ENCODE results near the gene NIM1K.
"Not testable (repeated sequence)": the region's sequence is repeated elsewhere in the genome, so short reads cannot be mapped to it uniquely, and the experiment has no call there.

The NIM1K gene

DNA sequence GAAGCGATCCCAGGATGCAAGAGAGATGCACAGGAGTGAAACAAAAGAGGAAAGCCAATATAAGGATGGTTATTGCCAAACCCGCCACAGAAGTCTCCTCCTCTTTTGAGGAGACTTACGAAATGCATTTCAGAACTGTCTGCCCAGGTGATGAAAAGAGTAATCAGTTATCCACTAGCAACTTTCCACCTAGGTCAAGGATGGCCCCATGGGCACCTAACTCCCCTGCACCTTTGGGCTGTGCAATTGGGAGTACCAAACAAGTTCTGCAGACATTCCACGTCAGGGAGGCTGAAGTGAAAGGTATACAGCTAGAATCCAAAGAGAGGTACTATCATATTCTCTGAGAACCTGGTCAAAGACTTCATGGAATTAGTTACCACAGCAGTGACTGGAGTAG, 95.5 kb downstream of the NIM1K start:
- no peak for DNase-seq

DNA sequence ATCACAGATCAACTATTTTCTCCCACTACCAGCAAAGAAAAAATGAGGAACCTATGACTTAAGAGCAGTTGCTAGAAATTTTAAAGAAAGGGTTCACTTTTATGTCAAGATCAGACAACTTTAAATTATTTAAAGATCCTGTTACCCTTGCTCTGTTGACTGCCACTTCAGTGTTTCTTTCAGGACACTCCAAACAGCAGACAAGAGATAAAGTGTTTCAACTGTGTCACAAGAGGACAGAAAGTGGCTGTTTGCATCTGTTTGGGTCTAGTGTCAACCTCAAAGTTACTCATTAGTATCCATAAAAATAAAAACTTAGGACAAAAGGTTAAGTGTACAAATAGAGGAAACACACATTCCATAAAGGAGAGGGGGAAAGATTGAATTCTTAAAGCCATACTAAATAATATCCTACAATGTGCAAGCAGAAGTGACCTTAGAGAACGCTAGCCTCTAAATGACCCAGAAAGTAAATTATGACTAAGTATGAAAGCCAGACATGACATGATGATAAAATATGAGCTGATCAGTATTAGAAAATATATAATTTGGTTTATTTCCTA, 96.3 kb downstream of the NIM1K start:
- DNase-seq = no peak

DNA sequence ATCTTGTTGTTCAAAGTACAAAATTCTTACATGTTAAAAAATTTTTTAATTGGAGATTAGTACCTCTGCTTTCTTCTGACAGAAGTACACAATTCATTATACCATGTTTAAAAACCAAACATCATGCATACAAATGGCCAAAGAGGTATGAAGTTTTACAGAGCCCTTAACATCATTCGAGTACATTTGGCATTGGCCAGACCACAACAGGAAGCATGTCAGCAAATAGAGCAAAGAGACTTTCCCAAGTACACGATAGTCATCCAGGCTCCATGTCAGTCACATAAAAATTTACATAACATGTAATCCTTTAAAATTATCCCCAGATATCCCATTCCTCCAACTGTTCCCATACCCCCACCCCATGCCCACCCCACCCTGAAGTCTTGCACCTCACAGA, 98.7 kb downstream of the NIM1K start:
- no peak for DNase-seq

GRCh38 chr5:43294226-43294625, 102.2 kb downstream of the NIM1K start:
- no peak for DNase-seq

DNA sequence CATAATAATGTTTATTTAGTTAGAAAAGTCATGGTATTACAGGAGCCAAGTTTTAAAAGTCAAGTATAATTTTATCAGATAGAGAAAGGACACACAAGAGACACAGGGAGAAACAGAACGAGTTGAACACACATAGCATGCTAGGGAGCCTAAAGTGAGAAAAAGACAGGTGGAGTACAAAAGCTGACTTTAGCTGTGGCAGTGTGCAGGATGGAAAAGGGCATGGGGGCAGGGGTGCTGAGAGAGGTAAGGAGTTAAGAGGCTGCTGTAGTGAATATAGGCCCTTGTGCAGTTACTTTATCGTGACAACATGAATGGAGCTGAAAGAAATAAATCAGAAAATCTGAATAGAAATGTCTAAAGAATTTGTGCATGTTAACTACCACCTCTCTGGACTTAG, 103.2 kb downstream of the NIM1K start:
- no peak for DNase-seq

DNA sequence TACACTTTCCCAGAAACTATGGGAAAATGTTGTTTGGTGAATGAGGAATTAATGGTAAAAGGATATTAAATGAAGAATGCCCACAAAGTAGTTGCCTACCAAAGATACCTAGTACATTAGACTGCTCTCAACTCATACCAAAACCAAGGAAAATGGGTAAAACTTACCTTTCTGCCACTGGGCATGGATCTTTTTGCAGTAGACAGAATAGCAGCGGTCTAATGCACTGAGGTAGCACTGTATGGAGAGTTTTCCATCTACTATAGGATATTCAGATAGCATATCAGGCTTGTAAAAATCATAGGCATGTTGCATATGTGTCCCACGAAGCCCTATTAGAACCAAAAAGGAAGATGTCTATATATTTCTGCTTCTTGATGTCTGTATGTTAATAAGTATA, 104.8 kb downstream of the NIM1K start:
- no peak for DNase-seq

DNA sequence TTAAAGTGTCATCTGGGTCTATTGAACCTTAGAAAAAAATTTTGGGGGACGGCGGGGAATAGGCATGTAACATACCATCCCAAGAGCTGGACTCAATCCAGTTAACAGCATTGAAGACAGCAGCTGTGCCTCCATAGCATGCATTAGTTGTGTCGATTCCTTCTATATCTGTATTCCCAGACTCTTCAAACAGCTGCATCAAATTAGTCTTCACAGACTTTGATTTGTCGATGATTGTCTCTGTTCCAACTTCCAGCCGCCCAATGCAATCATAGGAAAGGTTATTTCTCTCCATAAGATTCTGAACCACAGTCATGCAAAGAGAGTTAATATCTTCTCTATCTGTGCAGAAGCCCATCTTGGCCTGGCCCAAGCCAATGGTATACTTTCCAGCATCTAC, 106.4 kb downstream of the NIM1K start:
- no peak for DNase-seq

DNA sequence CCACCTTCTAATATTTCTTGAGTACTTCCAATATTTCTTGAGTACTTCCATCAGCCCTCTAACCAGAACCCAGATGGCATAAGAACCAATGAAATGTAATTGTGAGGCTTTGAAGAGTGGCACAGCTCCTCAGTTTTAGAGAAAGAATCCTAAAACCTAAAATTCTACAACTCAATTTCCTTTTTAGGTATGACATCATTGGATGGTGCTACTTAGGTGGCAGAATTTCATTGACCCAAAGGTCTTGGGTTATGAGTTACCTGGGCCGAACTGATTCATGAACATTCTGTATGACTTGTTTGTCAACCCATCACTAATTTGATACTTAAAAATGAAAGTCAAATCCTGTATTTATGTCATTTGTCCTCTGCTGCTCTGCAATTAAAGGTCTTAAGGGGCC, 108.1 kb downstream of the NIM1K start:
- no peak for DNase-seq

- peak; percentile 39 for DNase-seq
Observed at GRCh38 chr5:43301653-43302091, 109.6 kb downstream of the NIM1K start.

- DNase-seq = no peak
Observed at GRCh38 chr5:43302481-43302880, 110.5 kb downstream of the NIM1K start.

DNA sequence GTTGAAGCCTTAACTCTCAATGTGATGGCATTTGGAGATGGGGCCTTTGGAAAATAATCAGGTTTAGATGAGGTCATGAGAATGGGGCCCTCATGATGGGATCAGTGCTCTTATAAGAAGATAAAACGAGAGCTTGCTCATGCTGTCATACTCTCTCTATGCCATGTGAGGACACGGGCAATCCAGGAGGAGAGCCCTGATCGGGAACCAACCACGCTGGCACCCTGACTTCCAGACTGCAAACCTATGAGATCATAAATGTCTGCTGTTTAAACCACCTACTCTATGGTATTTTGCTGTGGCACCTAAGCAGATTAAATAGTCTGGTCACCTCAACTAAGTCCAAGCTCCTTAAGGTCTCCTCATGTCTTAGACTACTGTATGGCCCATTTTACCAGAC, 111.2 kb downstream of the NIM1K start:
- no peak for DNase-seq

- DNase-seq = no peak
Observed at GRCh38 chr5:43304525-43304924, 112.5 kb downstream of the NIM1K start.

DNA sequence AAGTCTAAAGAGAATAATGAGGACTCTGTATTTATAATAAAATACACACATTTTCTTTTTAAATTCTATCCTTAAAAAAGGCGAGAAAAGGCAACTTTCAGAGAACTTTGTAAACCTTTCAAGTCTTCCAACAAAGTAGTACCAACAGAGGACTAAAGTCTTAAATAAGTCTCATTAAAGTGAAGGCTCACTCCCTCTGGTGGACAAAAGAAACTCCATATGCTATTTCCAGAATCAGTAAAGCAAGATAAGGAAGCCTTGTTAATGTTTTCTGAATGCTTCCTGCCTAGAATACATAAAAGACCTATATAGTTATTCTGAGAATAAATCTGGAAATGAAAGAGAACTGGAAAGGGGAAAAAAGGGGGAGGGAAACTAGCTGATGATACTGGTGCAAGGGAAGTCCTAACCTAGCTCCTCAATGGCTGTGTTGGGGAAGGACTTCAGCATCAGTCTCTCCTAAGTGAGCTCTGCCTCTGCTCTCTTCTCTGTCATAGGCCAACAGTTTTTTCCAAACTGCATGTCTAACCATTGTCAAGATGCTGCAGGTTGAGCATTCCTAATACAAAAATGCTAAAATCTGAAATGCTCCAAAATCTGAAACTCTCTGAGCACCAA, 114.0 kb downstream of the NIM1K start:
- peak; percentile 50 for DNase-seq

DNA sequence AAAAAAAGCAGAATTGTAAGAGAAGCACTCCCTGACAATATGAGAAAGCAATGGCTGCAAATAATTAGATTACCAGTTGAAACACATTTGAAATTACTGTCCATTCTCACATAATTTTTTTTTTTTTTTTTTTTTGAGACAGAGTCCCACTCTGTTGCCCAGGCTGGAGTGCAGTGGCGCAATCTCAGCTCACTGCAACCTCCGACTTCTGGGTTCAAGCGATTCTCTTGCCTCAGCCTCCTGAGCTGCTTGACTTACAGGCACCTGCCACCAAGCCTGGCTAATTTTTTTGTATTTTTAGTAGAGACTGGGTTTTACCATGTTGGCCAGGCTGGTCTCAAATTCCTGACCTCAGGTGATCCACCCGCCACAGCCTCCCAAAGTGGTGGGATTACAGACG, 114.9 kb downstream of the NIM1K start:
- not testable (repeated sequence) for DNase-seq

DNA sequence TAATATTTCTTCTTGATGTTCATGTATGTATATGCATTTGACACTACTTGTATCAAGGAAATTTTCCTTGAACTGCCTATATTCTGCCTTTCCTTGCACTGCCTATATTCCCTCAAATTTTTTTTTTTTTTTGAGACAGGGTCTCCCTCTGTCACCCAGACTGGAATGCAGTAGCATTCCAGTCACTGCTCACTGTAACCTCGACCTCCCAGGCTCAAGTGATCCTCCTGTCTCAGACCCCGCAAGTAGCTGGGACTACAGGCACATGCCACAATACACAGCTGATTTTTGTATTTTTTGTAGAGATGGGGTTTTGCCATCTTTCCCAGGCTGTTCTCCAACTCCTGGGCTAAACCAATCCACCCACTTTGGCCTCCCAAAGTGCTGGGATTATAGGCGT, 117.1 kb downstream of the NIM1K start:
- DNase-seq = no peak

DNA sequence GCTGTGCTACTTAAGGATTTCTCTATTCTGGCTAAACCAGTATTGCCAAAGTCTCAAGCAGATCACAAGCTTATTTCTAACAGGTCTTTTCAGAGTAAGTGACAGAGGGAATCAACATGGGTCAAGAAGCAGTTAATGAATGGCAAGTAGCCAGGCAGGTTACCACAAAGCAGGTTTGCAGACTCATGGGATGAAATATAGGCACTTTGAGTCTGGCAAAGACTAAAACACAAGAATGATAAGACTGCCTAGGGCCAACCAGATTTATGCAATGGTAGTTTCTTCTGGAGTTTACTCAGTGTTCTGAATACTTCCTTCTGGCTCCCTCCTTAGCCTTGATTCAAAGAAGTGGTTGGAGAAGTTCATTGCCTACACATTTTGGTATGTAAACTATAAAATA, 117.6 kb downstream of the NIM1K start:
- DNase-seq = no peak

DNA sequence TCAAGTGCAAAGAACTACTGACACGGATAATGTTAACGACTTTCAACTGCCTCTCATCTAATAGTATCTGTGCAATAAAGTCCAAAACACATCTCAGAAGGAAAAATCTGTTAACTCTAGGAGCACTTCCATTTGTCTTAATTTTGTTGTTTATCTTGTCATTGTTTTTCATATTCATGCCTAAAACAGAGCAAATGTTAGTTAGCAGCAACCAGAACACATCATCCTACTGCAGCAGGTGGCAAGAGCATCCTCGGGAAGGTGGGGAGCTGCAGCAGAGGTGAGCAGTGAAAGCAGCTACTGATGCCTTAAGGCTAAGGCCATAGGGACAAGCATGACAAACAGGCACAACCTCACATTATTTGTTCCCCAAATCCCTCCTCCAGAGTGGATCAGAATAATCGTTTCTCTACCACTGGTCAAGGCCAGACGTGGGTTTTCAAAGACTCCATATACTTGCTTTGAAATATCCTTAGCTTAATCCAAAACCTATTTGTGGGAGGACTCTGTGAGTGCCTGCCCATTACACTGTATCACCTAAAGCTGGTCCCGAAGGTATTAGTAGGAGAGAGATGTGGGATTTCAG, 120.1 kb downstream of the NIM1K start:
- DNase-seq = no peak

DNA sequence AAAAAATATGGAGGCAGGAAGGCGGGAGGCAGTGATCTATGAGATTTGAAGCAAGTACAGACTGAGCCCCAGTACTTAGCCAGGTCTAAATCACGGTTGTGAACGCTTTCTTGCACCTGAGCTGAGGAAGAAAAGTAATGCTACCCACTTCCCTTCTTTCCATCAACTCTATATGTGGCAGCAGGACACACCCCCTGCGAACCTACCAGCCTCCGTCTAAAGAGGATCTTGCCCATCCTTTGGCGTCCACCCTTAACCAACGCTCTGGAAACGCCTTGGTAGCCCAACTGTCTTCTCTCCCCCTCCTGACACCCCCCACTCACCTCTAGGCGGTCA, 120.6 kb downstream of the NIM1K start:
- DNase-seq = no peak

GRCh38 chr5:43313035-43313853, 121.2 kb downstream of the NIM1K start, which contains the start of gene HMGCS1:
HMGCS1 (minus strand) TSS chr5:43313412; CDS start chr5:43298965, 14,447 bp downstream.
- DNase-seq = peak; percentile 98

DNA sequence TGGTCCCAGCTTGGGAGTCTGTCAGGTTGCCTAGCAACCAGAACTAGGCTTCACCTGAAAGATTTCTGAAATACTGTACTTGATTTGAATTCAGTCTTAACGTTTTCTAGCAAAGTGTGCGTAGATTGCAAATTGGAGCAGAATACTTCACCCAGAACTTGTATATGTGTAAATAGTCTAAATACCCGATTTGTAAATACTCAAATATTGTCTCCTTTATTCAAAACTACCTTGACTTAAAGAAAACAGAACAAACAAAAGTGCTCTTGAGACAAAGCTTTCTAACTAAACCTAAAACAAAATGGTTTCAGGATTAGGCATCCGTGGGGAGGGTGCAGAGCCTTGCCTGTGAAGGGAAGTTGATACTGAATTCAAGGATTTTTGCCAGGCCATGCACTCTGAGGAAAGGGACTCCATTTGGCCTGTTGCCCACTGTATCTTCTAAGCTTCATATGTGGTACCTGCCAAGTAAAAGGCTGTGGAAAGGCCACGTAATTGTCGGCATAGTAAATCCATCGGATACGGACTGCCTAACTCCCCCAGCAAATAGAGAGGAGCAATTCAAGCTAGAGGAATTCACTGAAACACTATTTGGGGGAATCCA, 121.9 kb downstream of the NIM1K start:
- peak; percentile 33 for DNase-seq

DNA sequence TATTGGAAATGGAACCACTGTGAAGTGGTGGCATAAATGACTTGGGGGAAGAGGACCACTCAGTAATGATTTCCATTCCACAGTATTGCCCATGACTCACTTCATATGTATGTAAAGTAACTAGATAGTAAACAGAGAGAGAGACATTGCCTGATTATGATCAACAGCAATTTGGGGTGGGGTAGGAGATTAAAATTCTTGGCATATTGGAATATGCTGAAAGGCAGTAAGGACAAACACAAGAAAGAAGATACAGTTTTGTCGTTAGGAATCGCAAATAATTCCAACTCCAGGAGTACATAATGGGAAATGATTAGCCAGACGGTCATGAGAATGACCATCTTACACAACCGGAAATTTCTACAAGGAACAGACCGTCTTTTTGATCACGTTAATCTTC, 122.7 kb downstream of the NIM1K start:
- no peak for DNase-seq

- DNase-seq = no peak
Observed at GRCh38 chr5:43315263-43315662, 123.2 kb downstream of the NIM1K start.

- no peak for DNase-seq
Observed at GRCh38 chr5:43315682-43316081, 123.7 kb downstream of the NIM1K start.

DNA sequence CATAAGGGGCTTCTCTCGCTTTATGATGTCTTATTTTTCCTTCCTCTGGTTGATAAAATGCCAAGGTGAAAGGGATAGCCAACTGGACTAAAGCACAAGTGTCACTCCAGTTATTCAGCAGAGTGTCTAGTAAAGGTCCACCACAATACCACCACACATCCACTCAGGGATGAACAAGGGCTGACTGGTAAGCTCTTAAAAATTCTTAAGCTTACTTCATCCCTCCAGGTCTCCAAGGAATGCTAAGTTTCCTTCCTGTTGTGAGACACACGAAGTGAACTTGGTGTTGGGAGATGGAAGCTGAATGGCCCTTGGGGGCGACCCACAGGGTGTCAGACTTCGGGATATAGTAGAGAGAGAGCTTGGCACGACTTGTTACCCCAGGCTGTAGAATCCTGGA, 124.4 kb downstream of the NIM1K start:
- DNase-seq = no peak

Measured in NCI-H2029 treated with DMSO at 0.1 percent for 48 hours (cell line).